Measurements from ENCODE around the gene NLGN1.

Gene NLGN1

DNA sequence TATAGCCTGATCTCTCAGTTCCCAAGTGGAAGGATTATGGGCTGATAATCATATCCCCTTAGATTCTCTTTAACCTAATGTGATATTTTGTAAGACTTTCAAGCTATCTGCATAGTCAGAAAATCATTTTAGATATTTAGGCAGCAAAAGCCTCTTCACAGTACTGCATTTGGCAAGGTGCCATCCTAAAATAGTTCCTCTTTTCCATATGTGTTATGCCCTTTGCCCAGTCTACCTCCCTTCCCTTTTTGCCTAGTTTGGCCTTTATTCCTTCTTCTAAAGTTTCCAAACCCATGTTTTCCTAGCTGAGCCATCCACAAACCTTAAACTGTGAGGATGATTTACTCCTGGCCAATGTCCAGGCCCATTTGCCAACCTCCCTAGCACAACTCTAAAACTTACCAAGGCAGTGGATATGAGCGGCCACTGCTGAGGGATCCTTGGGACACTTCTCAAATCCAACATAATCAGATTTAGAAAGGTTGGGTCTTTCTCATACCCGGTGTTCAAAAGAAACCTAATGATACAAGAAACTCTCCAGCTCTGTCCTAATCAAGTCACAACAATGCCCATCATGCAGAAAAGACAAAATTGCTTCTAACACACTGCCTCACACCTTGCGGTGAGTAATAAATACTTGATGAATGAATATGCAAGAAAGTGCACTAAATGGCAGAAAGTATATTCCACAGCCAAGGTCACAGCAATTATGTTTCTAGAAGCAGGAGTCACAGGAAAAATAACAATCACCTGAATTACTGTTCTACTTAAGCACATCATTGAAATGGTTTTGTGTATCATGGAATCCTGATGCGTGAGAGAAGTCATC lies 493.9 kb downstream of the NLGN1 start:
- TF ChIP-seq, protein P1, sequence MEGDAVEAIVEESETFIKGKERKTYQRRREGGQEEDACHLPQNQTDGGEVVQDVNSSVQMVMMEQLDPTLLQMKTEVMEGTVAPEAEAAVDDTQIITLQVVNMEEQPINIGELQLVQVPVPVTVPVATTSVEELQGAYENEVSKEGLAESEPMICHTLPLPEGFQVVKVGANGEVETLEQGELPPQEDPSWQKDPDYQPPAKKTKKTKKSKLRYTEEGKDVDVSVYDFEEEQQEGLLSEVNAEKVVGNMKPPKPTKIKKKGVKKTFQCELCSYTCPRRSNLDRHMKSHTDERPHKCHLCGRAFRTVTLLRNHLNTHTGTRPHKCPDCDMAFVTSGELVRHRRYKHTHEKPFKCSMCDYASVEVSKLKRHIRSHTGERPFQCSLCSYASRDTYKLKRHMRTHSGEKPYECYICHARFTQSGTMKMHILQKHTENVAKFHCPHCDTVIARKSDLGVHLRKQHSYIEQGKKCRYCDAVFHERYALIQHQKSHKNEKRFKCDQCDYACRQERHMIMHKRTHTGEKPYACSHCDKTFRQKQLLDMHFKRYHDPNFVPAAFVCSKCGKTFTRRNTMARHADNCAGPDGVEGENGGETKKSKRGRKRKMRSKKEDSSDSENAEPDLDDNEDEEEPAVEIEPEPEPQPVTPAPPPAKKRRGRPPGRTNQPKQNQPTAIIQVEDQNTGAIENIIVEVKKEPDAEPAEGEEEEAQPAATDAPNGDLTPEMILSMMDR (IDR thresholded peaks at IDR 0.05; ENCODE audit: unreplicated experiment in 3 of 3), result no peak
- Mint-ChIP-seq H3K4me1 (peaks cover 5% of the 10 kb centered on the region), H3K27me3 (ENCODE audit: low read depth) (no peaks in the 10 kb centered on the region), H3K4me3 (no peak overlapping the region), H3K27ac (no peak overlapping the region), H3K36me3 (ENCODE audit: low read depth) (no peaks in the 10 kb centered on the region), H3K9me3 (no peaks in the 10 kb centered on the region)

DNA sequence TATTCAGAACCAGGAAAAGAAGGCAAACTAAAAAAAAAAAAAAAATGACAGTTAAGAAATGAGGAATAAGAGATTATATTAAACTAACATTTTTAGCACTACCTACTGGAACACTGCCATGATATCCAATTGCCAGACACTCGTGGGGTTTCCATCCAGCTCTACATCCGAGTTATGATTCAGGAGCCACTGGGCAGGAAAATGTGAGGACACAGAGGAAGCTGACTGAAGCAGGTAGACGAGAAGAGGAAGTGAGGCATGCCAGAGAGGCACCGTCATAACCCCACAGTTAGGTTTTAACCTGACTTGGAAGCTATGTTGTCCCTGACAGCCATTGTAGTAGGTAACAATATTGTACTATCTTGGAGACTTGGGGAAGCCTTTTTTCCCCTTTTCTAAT lies 495.0 kb downstream of the NLGN1 start:
- Mint-ChIP-seq H3K27me3 (ENCODE audit: low read depth) (no peaks in the 10 kb centered on the region), H3K27ac (no peak overlapping the region), H3K9me3 (no peaks in the 10 kb centered on the region), H3K4me3 (no peak overlapping the region), H3K36me3 (ENCODE audit: low read depth) (no peaks in the 10 kb centered on the region), H3K4me1 (peaks cover 5% of the 10 kb centered on the region)
- TF ChIP-seq, protein P1 (IDR thresholded peaks at IDR 0.05; ENCODE audit: unreplicated experiment in 3 of 3), result no peak

DNA sequence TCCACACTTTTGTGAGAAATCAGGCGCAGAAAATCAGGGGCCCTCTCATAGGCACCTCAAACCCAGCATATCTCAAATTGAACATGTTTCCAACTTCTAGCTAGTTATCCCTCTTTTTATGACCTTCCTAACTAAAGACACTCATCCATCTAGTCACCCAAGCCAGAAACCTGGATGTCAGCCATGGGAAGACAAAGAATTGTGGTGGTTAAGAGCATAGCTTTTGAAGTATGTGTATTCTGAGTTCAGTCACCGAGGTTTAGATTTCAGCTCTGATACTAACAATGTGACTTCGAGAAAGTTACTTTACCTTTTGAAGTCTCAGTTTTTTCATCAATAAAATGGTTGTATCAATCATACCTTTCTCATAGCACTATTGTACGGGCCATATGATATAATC lies 495.5 kb downstream of the NLGN1 start:
- TF ChIP-seq, protein P1 (IDR thresholded peaks at IDR 0.05; ENCODE audit: unreplicated experiment in 3 of 3), result no peak
- no peaks in the 10 kb centered on the region for H3K36me3 Mint-ChIP-seq (ENCODE audit: low read depth)

DNA sequence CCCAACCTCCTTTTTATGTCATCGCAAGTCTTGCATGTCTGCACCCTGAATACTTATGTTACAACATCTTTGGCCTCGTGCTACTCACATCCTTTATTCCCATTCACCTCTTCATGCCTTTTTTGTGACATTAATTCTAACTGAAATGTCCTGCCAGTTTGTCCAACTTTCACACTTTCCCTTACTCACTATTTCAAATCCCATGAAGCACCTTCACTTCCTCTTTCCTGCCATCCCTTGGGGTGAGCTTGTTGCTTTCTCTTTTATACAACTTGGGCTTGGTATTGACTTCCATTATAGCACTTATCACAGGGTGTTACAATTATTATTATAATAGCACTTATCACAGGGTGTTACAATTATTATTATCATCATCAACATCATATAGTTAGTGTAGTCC lies 496.3 kb downstream of the NLGN1 start:
- no peaks in the 10 kb centered on the region for H3K9me3 Mint-ChIP-seq
- TF ChIP-seq, protein P1 (IDR thresholded peaks at IDR 0.05; ENCODE audit: unreplicated experiment in 3 of 3), result no peak
- no peak overlapping the region for H3K4me3 Mint-ChIP-seq
- H3K27me3 Mint-ChIP-seq (ENCODE audit: low read depth), result no peaks in the 10 kb centered on the region
- no peaks in the 10 kb centered on the region for H3K36me3 Mint-ChIP-seq (ENCODE audit: low read depth)
- peaks cover 5% of the 10 kb centered on the region for H3K4me1 Mint-ChIP-seq
- H3K27ac Mint-ChIP-seq, result no peak overlapping the region

More for the DNA sequence above, 495.5 kb downstream of the NLGN1 start:
- Mint-ChIP-seq H3K27me3 (ENCODE audit: low read depth) (no peaks in the 10 kb centered on the region), H3K27ac (no peak overlapping the region), H3K4me3 (no peak overlapping the region), H3K4me1 (peaks cover 5% of the 10 kb centered on the region), H3K9me3 (no peaks in the 10 kb centered on the region)

DNA sequence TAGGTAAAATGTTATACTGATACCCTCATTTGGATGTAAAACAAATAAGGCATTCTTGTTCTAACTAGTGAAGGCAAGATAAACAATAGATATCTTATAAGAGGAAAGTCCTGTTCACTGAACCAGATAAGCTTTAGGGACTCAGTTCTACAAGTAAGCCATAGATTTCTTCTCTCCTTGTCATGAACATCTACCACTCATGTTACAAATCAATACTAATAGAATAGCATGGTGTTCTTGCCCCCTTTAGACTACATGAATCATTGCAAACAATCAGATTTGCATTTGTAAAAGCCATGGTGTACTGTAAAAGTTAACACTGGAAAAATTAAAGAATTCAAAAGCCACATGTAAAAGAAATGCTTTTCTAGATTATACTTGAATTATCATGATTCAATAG lies 500.1 kb downstream of the NLGN1 start:
- Mint-ChIP-seq H3K4me1 (no peaks in the 10 kb centered on the region), H3K27me3 (ENCODE audit: low read depth) (no peaks in the 10 kb centered on the region), H3K9me3 (no peaks in the 10 kb centered on the region), H3K27ac (no peak overlapping the region), H3K36me3 (ENCODE audit: low read depth) (no peaks in the 10 kb centered on the region), H3K4me3 (no peak overlapping the region)
- TF ChIP-seq, protein P1 (IDR thresholded peaks at IDR 0.05; ENCODE audit: unreplicated experiment in 3 of 3), result no peak

DNA sequence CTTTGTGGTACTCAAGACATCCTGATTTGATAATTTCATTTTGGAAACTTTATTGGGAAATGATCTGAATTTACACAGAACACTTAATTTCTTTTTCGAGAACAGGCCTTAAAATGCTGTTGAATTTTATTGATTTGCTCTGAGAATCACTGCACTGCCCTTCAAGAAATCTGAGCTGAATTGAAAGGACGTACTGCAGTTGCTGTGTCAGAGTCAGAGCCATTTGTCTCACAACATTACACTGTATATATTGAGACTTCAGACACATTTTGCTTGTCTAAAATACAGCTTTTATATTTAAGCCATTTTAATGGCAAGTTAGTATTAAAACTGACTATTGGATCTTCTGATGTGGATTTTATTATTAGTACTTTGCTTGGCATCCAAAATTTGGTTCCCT lies 504.1 kb downstream of the NLGN1 start:
- Mint-ChIP-seq H3K4me3 (no peak overlapping the region), H3K9me3 (peaks cover 2% of the 10 kb centered on the region)
- TF ChIP-seq, protein P1 (IDR thresholded peaks at IDR 0.05; ENCODE audit: unreplicated experiment in 3 of 3), result no peak

More for the DNA sequence above, 504.1 kb downstream of the NLGN1 start:
- Mint-ChIP-seq H3K36me3 (ENCODE audit: low read depth) (no peaks in the 10 kb centered on the region), H3K27ac (no peak overlapping the region), H3K4me1 (no peaks in the 10 kb centered on the region), H3K27me3 (ENCODE audit: low read depth) (no peaks in the 10 kb centered on the region)
